ENCODE measurements around the gene LPCAT1.

The LPCAT1 gene

GRCh38 chr5:1554410-1554967, 30.7 kb upstream of the LPCAT1 start:
- DNase-seq (ENCODE audit: low read depth): no peak

- no peak for DNase-seq (ENCODE audit: low read depth)
Measured at GRCh38 chr5:1553539-1554409, 30.0 kb upstream of the LPCAT1 start.

- DNase-seq (ENCODE audit: low read depth): no peak
Measured at GRCh38 chr5:1552521-1553255, 28.9 kb upstream of the LPCAT1 start.

- no peak for DNase-seq (ENCODE audit: low read depth)
Measured at GRCh38 chr5:1551426-1552301, 27.9 kb upstream of the LPCAT1 start.

- no peak for DNase-seq (ENCODE audit: low read depth)
Measured at GRCh38 chr5:1550287-1551076, 26.7 kb upstream of the LPCAT1 start.

DNA sequence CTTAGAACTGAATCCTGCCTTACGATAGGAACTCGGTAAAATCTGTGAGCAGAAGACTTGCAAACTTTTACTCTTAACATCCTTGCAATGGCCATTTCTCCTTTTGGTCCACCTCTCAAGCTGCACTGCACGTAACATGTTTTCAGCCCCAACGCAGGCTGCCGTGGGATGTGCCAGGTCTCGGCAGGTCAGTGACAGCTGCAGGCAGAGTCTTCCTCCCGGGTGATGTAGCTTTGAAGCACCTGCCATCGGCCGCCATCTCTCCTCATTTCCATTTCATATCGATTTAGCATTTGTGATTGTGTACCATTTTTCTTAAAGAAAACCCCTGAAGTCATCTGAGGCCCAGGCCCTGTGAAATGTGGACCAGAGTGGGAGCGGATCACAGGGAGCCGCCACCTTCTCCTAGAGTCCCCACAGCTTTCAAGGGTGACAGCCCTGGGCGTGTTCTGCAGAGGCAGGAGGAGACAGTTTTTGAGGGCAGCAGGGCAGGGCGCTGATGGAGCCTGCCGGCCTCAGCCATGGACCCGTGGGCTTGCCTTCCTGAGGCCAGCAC, 25.8 kb upstream of the LPCAT1 start:
- no peak for DNase-seq (ENCODE audit: low read depth)

DNA sequence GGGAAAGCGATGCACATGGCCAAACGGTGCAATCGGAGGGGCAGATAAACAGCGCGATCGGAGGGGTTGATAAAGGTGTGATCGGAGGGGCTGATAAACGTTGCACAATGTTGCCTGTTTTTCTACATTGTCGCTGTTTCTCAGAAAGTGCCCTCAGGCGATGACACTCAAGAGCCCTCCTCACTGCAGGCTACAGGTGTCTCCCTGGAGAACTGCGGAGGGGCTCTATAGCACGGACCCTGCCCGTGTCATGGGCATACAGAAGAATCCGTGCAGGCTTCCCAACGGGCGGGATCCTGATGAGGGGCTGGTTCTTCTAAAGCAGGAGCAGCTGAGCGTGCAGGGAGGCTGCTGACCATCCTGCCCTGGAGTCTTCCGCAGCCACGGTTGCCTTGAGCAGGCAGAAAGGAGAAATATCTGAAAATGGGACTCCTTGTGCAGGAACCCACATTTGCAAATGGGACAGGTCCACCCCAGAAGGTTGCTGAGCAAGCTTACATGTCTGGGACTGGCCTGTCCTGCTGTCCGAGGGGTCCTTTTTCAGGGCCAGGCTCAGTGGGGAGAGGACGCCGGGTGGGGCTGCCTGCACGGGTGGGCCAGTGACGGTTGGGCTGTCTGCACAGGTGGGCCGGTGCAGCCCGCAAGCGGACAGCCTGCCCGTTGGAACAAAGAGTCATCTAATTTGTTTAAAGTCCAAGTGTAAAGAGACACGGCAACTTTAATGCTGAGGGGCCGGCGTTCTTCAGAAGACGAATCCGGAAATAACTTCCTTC, 25.1 kb upstream of the LPCAT1 start:
- no peak for DNase-seq (ENCODE audit: low read depth)

- no peak for DNase-seq (ENCODE audit: low read depth)
Measured at GRCh38 chr5:1547655-1548054, 23.9 kb upstream of the LPCAT1 start.

GRCh38 chr5:1547236-1547635, 23.5 kb upstream of the LPCAT1 start:
- no peak for DNase-seq (ENCODE audit: low read depth)

GRCh38 chr5:1546556-1546955, 22.8 kb upstream of the LPCAT1 start:
- DNase-seq (ENCODE audit: low read depth): no peak

- no peak for DNase-seq (ENCODE audit: low read depth)
Measured at GRCh38 chr5:1545805-1546355, 22.1 kb upstream of the LPCAT1 start.

GRCh38 chr5:1545126-1545804, 21.5 kb upstream of the LPCAT1 start:
- DNase-seq (ENCODE audit: low read depth): no peak

- DNase-seq (ENCODE audit: low read depth): no peak
Measured at GRCh38 chr5:1544294-1544961, 20.7 kb upstream of the LPCAT1 start.

GRCh38 chr5:1543398-1544293, 19.9 kb upstream of the LPCAT1 start:
- no peak for DNase-seq (ENCODE audit: low read depth)

- DNase-seq (ENCODE audit: low read depth): no peak
Measured at GRCh38 chr5:1542781-1543180, 19.0 kb upstream of the LPCAT1 start.

- no peak for DNase-seq (ENCODE audit: low read depth)
Measured at GRCh38 chr5:1541702-1542400, 18.1 kb upstream of the LPCAT1 start.

Data from non-pigmented ciliary epithelial cell (primary cell).